A549 (cell line): ENCODE data around the gene FAM83G. TPM values are rescaled to one million over a fixed set of nuclear protein-coding genes. Genes with fewer than 3 reads are reported as not detected.
A peak's percentile ranks its signal among the peaks of the same experiment; 100 is the strongest.

Experiments
- ATAC-seq, 2 experiments: fragments of 200-7000 bp in 1 of 2; fragments of >200 bp in 1 of 2; cut with Nextera tagmentation in 1 of 2; cut with Tn5 transposase in 1 of 2; 3 replicates each; pipeline versions ENCODE4 v1.8.0 to v1.9.1; 2018 to 2020; ENCODE audit warnings: mild to moderate bottlenecking in 1 of 2, moderate library complexity in 1 of 2
- CTCF ChIA-PET: fragments of 300-600 bp; sonication (Branson Sonifier 250); formaldehyde crosslinking; extraction: SDS; loops from one replicate; lab custom pipeline; 2021; ENCODE audit warnings: antibody characterized with exemption, inconsistent platforms; lab: Yijun Ruan, JAX
- POLR2A ChIA-PET: fragments of 350-600 bp; formaldehyde crosslinking; extraction: SDS; loops from one replicate; lab custom pipeline; 2021; ENCODE audit warnings: antibody characterized with exemption, inconsistent platforms; lab: Yijun Ruan, JAX
- DNase-seq, 2 experiments: peaks; one replicate each; pipeline versions ENCODE4 v3.0.0 to v3.0.0-alpha.2; 2011 to 2016; ENCODE audit warnings: low read depth in 1 of 2, low spot score in 1 of 2
- FAIRE-seq: peaks from 2 replicates; lab custom pipeline; 2011; peaks lifted over from hg19 to GRCh38; lab: Jason Lieb, UNC
- H3K27ac ChIP-seq, 2 experiments: fragments of >200 bp; sonication (Bioruptor Twin); formaldehyde crosslinking; 3 replicates each; pipeline ENCODE4 v1.5.1; 2016 to 2017
- H3K4me1 ChIP-seq: fragments of >200 bp; sonication (Bioruptor Twin); formaldehyde crosslinking; 3 replicates; pipeline ENCODE4 v1.6.1; 2016
- H3K4me2 ChIP-seq: fragments of >200 bp; sonication (Bioruptor Twin); formaldehyde crosslinking; 3 replicates; pipeline ENCODE4 v1.6.1; 2016
- H3K4me3 ChIP-seq: fragments of >200 bp; sonication (Bioruptor Twin); formaldehyde crosslinking; 3 replicates; pipeline ENCODE4 v1.5.1; 2016
- H3K9me3 ChIP-seq: fragments of >200 bp; sonication (Bioruptor Twin); formaldehyde crosslinking; 3 replicates; pipeline ENCODE4 v1.6.1; 2016
- BCL3 ChIP-seq: fragments of >200 bp; sonication (Bioruptor Twin); formaldehyde crosslinking; IDR thresholded peaks from 3 replicates; pipeline ENCODE4 v1.6.1; 2016
- BHLHE40 ChIP-seq: IDR thresholded peaks from 2 replicates; pipeline ENCODE4 v1.6.1; 2012; ENCODE audit warnings: low read depth, low read length, inconsistent platforms
- CEBPB ChIP-seq, 2 experiments: fragments of >200 bp in 1 of 2; sonication (Bioruptor Twin) in 1 of 2; formaldehyde crosslinking in 1 of 2; IDR thresholded peaks; 2 replicates each; pipeline ENCODE4 v1.6.1; 2012 to 2016
- CHD2 ChIP-seq: fragments of 150-350 bp; IDR thresholded peaks from 2 replicates; pipeline ENCODE4 v1.6.1; 2014; ENCODE audit warnings: low read length; ENCODE audit not compliant: partially characterized antibody
- EHMT2 ChIP-seq: fragments of 200-600 bp; sonication (generic); IDR thresholded peaks from 2 replicates; pipeline ENCODE4 v1.6.1; 2016; ENCODE audit warnings: antibody characterized with exemption, low read depth, mild to moderate bottlenecking, moderate library complexity
- EP300 ChIP-seq, 2 experiments: fragments of >200 bp; sonication (Bioruptor Twin); formaldehyde crosslinking; IDR thresholded peaks; 2 replicates in 1 of 2; 3 replicates in 1 of 2; pipeline ENCODE4 v1.6.1; 2016 to 2017
- FOSB ChIP-seq: fragments of 250-450 bp; sonication (Bioruptor Pico); IDR thresholded peaks from 2 replicates; pipeline ENCODE4 v1.5.0; 2020; ENCODE audit warnings: mild to moderate bottlenecking, moderate library complexity
- GATA3 ChIP-seq: IDR thresholded peaks from 2 replicates; pipeline ENCODE4 v1.6.1; 2012; ENCODE audit warnings: borderline replicate concordance
- HDAC2 ChIP-seq: fragments of 200-600 bp; sonication (generic); IDR thresholded peaks from 2 replicates; pipeline ENCODE4 v1.6.1; 2016
- HOXA7 ChIP-seq: fragments of 250-450 bp; sonication (Bioruptor Pico); IDR thresholded peaks from 2 replicates; pipeline ENCODE4 v1.5.0; 2020; ENCODE audit warnings: mild to moderate bottlenecking, moderate library complexity
- HOXB13 ChIP-seq: fragments of 250-450 bp; sonication (Bioruptor Pico); IDR thresholded peaks from 2 replicates; pipeline ENCODE4 v1.5.0; 2020; ENCODE audit warnings: low read depth, mild to moderate bottlenecking, moderate library complexity
- HOXB5 ChIP-seq: fragments of 250-450 bp; sonication (Bioruptor Pico); IDR thresholded peaks from 2 replicates; pipeline ENCODE4 v1.5.0; 2020; ENCODE audit warnings: mild to moderate bottlenecking, moderate library complexity
- JUN ChIP-seq, 2 experiments: fragments of >200 bp; sonication (Bioruptor Twin); formaldehyde crosslinking; IDR thresholded peaks; 2 replicates in 1 of 2; 3 replicates in 1 of 2; pipeline ENCODE4 v1.6.1; 2016 to 2017
- KDM5A ChIP-seq: fragments of 200-600 bp; sonication (generic); IDR thresholded peaks from 2 replicates; pipeline ENCODE4 v1.6.1; 2016; ENCODE audit warnings: antibody characterized with exemption, mild to moderate bottlenecking
- NFE2L2 ChIP-seq: fragments of 150-350 bp; conservative IDR thresholded peaks from 2 replicates; pipeline ENCODE4 v1.6.1; 2014; ENCODE audit warnings: low read length
- NR3C1 ChIP-seq: fragments of >200 bp; sonication (Bioruptor Twin); formaldehyde crosslinking; IDR thresholded peaks from 3 replicates; pipeline ENCODE4 v1.6.1; 2017
- PHF8 ChIP-seq: fragments of 200-600 bp; sonication (generic); IDR thresholded peaks from 2 replicates; pipeline ENCODE4 v1.6.1; 2016; ENCODE audit warnings: low read depth, mild to moderate bottlenecking, antibody characterized with exemption, moderate library complexity, borderline replicate concordance
- POLR2AphosphoS2 ChIP-seq: conservative IDR thresholded peaks from 2 replicates; pipeline ENCODE4 v1.6.1; 2012; ENCODE audit warnings: low read length, improper control_type of control experiment, inconsistent platforms
- RARB ChIP-seq: fragments of 250-450 bp; sonication (Bioruptor Pico); IDR thresholded peaks from 2 replicates; pipeline ENCODE4 v1.8.0; 2021; ENCODE audit warnings: mild to moderate bottlenecking, moderate library complexity
- RFX5 ChIP-seq: fragments of 450-650 bp; IDR thresholded peaks from 2 replicates; pipeline ENCODE4 v1.7.1; 2014; ENCODE audit warnings: antibody characterized with exemption, mild to moderate bottlenecking, moderate library complexity
- RNF2 ChIP-seq: fragments of 200-600 bp; sonication (generic); IDR thresholded peaks from 2 replicates; pipeline ENCODE4 v1.6.1; 2016; ENCODE audit warnings: low read depth, mild to moderate bottlenecking, antibody characterized with exemption, moderate library complexity, borderline replicate concordance
- ZNF302 ChIP-seq: fragments of 250-450 bp; sonication (Bioruptor Pico); IDR thresholded peaks from 2 replicates; pipeline ENCODE4 v1.9.0; 2021; ENCODE audit warnings: inconsistent platforms, mild to moderate bottlenecking, moderate library complexity
- WGBS: methylation state at CpG from one replicate; pipeline ENCODE4 v1.1.6; 2017; ENCODE audit errors: missing lambda C conversion rate; 5-methylcytosine and 5-hydroxymethylcytosine counted together
- polyA plus RNA-seq, 4 experiments: library from polyadenylated mRNA; depleted of rRNA in 3 of 4; stranded (reverse); fragments of >200 nt; fragmentation: RNase III in 1 of 4; extraction: RNeasy Plus Mini Kit Qiagen cat#74134 plus additional on column Dnase treatment in 1 of 4; gene quantifications; 2 replicates in 3 of 4; 3 replicates in 1 of 4; pipeline ENCODE4 v1.2.3, GENCODE V29; 2011 to 2017
- TF ChIP-seq, protein P1 (sequence below): IDR thresholded peaks from 2 replicates; pipeline ENCODE4 v1.6.1; 2012

Gene FAM83G
- polyA plus RNA-seq, 2 of the 4 experiments (the other 2 are of a cell fraction): 11.0 to 22.0 TPM

- H3K9me3 ChIP-seq: no peaks in the 10 kb centered on the region
- no peak overlapping the region for H3K27ac ChIP-seq
- H3K4me1 ChIP-seq: 0 out of 3 replicates have a peak, but pooled peaks cover 2% of the 10 kb centered on the region
- no peak for ATAC-seq
- WGBS: 60% methylated on average over 5 of the region's 5 CpGs
- CTCF ChIA-PET: interaction anchor here (0.7 to 4.7 kb wide), 4 partner anchors 8 to 16 kb away, joined by 3 to 26 read pairs (median 3); no protein-coding TSS in a partner anchor
- no peak for TF ChIP-seq EP300 (IDR thresholded peaks at IDR 0.05)
- no peak for TF ChIP-seq BHLHE40
- no peak for TF ChIP-seq FOSB (CRISPR knock-in tag)
- TF ChIP-seq KDM5A: no peak
- no peak for TF ChIP-seq HDAC2
- no peak for TF ChIP-seq GATA3
- no peak for TF ChIP-seq POLR2AphosphoS2
- TF ChIP-seq, protein P1, sequence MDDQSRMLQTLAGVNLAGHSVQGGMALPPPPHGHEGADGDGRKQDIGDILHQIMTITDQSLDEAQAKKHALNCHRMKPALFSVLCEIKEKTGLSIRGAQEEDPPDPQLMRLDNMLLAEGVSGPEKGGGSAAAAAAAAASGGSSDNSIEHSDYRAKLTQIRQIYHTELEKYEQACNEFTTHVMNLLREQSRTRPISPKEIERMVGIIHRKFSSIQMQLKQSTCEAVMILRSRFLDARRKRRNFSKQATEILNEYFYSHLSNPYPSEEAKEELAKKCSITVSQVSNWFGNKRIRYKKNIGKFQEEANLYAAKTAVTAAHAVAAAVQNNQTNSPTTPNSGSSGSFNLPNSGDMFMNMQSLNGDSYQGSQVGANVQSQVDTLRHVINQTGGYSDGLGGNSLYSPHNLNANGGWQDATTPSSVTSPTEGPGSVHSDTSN: no peak
- TF ChIP-seq CEBPB (IDR thresholded peaks at IDR 0.05): no peak
- no peak for TF ChIP-seq NR3C1
- no peak for TF ChIP-seq HOXA7 (CRISPR knock-in tag)
- TF ChIP-seq HOXB5: no peak
- TF ChIP-seq CHD2: no peak
- no peak for TF ChIP-seq BCL3
- TF ChIP-seq ZNF302: no peak
- no peak for TF ChIP-seq RARB (CRISPR knock-in tag)
- TF ChIP-seq RFX5: no peak
- POLR2A ChIA-PET: interaction anchor here (0.6 kb wide), 1 partner anchor 75 kb away, joined by 5 read pairs; no protein-coding TSS in a partner anchor
- FAIRE-seq: peak; percentile 94
- H3K4me3 ChIP-seq: no peak overlapping the region
- H3K4me2 ChIP-seq: no peak overlapping the region
- no peak for DNase-seq
Measured at GRCh38 chr17:18944646-18945045, 59.9 kb downstream of the FAM83G start.

DNA sequence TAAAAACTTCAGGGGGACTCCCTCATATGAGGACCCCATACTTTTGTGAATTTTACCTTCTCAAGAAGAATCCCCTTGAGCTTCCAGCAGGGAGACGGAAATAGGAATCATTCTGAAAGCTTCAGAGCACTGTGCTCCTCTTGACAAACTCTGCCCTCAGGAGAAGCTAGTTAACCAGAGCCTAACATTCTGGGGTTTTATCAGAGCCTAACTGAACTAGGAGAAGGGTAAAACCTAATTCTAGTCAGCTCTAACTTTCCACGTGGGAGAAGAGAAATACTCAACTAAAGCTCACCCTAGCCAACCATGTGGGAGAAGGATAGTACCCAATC is 65.9 kb downstream of the FAM83G start:
- peak; percentile 18 for FAIRE-seq
- DNase-seq: no peak
- ChIA-PET CTCF (interaction anchor here (1.2 to 4.8 kb wide), 4 partner anchors 8 to 83 kb away, joined by 3 to 28 read pairs (median 6); no protein-coding TSS in a partner anchor), POLR2A (no interaction called here)
- Histone ChIP-seq H3K4me3 (no peak overlapping the region), H3K9me3 (no peaks in the 10 kb centered on the region), H3K4me1 (0 out of 3 replicates have a peak, but pooled peaks cover 4% of the 10 kb centered on the region), H3K4me2 (no peak overlapping the region), H3K27ac (peak overlapping the region in 1 of 2 experiments; percentile 6; a peak in 1 of 6 replicates)
- TF ChIP-seq HOXB13 (CRISPR knock-in tag): no peak
- TF ChIP-seq JUN (IDR thresholded peaks at IDR 0.05): no peak
- no peak for TF ChIP-seq PHF8
- TF ChIP-seq RNF2: no peak
- no peak for TF ChIP-seq NFE2L2
- WGBS: 78% methylated on average over 2 of the region's 2 CpGs
- no peak; a peak in 1 of 6 replicates for ATAC-seq

- FAIRE-seq (peak; percentile 13), DNase-seq (no peak), ATAC-seq (no peak)
- ChIA-PET POLR2A (no interaction called here), CTCF (interaction anchor here (1.2 to 4.8 kb wide), 4 partner anchors 7 to 83 kb away, joined by 3 to 28 read pairs (median 6); no protein-coding TSS in a partner anchor)
- Histone ChIP-seq H3K4me2 (no peak overlapping the region), H3K4me3 (no peak overlapping the region), H3K27ac (peak overlapping the region in 1 of 2 experiments; percentile 6; a peak in 1 of 6 replicates), H3K4me1 (0 out of 3 replicates have a peak, but pooled peaks cover 4% of the 10 kb centered on the region), H3K9me3 (no peaks in the 10 kb centered on the region)
- WGBS: 75% methylated on average over 8 of the region's 8 CpGs
- TF ChIP-seq EHMT2 (no peak), RFX5 (no peak), KDM5A (no peak), CHD2 (no peak)
Measured at GRCh38 chr17:18937981-18938691, 66.4 kb downstream of the FAM83G start.
